Urinary bladder (tissue), 4 donors: ENCODE data around the gene PAX5. TPM values are rescaled to one million over a fixed set of nuclear protein-coding genes. Genes with fewer than 3 reads are reported as not detected.

Source experiments
- DNase-seq: peaks from one replicate; pipeline ENCODE4 v3.0.0-alpha.2; 2015; ENCODE audit errors: extremely low spot score
- H3K27ac ChIP-seq: one replicate; pipeline ENCODE4 v1.5.1; 2013; ENCODE audit warnings: low read depth, mild to moderate bottlenecking, moderate library complexity
- H3K36me3 ChIP-seq: one replicate; pipeline ENCODE4 v1.6.1; 2013; ENCODE audit warnings: mild to moderate bottlenecking, moderate library complexity; ENCODE audit not compliant: insufficient read depth
- H3K4me1 ChIP-seq: one replicate; pipeline ENCODE4 v1.6.1; 2013; ENCODE audit warnings: mild to moderate bottlenecking, moderate library complexity; ENCODE audit not compliant: insufficient read depth
- H3K4me3 ChIP-seq: one replicate; pipeline ENCODE4 v1.5.1; 2013; ENCODE audit warnings: low read depth, low read length
- WGBS: extraction: QIAGEN DNeasy Blood & Tissue Kit; methylation state at CpG from one replicate; pipeline ENCODE4 v1.1.7; 2013; 5-methylcytosine and 5-hydroxymethylcytosine counted together
- polyA plus RNA-seq: library from polyadenylated mRNA; stranded (reverse); fragments of 200-250 nt; gene quantifications from one replicate; pipeline ENCODE4 v1.2.3, GENCODE V29; 2013
- total RNA-seq: library from RNA; depleted of rRNA; stranded (reverse); fragments of >200 nt; gene quantifications from one replicate; pipeline ENCODE4 v1.2.3, GENCODE V29; 2014
- donor health status: healthy with polysubstance abuse.
- donor health status: healthy.

PAX5 gene
- total and polyA plus RNA-seq, 2 donors = 0.03 to 0.26 TPM

GRCh38 chr9:36980148-36980974, 53.7 kb downstream of the PAX5 start:
- Histone ChIP-seq H3K36me3 (no peaks in the 10 kb centered on the region), H3K4me1 (no peaks in the 10 kb centered on the region), H3K27ac (no peak overlapping the region), H3K4me3 (no peak overlapping the region)
- DNase-seq = no peak
- 33% methylated on average over 7 of the region's 7 CpGs for WGBS

- Histone ChIP-seq H3K27ac (no peak overlapping the region), H3K4me3 (no peak overlapping the region), H3K4me1 (no peaks in the 10 kb centered on the region), H3K36me3 (no peaks in the 10 kb centered on the region)
- WGBS = 72% methylated on average over 10 of the region's 10 CpGs
- DNase-seq = no peak
Measured at GRCh38 chr9:36976371-36977030, 57.6 kb downstream of the PAX5 start.

GRCh38 chr9:36974731-36975130, 59.3 kb downstream of the PAX5 start:
- Histone ChIP-seq H3K36me3 (no peaks in the 10 kb centered on the region), H3K27ac (no peak overlapping the region), H3K4me1 (no peaks in the 10 kb centered on the region), H3K4me3 (no peak overlapping the region)
- no peak for DNase-seq
- 57% methylated on average over 7 of the region's 7 CpGs for WGBS

- DNase-seq = no peak
- WGBS = 68% methylated on average over 4 of the region's 4 CpGs
- Histone ChIP-seq H3K4me3 (no peak overlapping the region), H3K4me1 (no peaks in the 10 kb centered on the region), H3K27ac (no peak overlapping the region), H3K36me3 (no peaks in the 10 kb centered on the region)
Measured at GRCh38 chr9:36971935-36972488, 62.1 kb downstream of the PAX5 start.

- no peaks in the 10 kb centered on the region for H3K36me3 ChIP-seq
Measured at GRCh38 chr9:36970007-36970888, 63.8 kb downstream of the PAX5 start.

GRCh38 chr9:36969216-36969771, 64.8 kb downstream of the PAX5 start:
- WGBS = 76% methylated on average over 11 of the region's 11 CpGs
- no peak overlapping the region for H3K27ac ChIP-seq
- no peaks in the 10 kb centered on the region for H3K4me1 ChIP-seq
- DNase-seq = no peak
- H3K4me3 ChIP-seq = no peak overlapping the region
- H3K36me3 ChIP-seq = no peaks in the 10 kb centered on the region

More at GRCh38 chr9:36970007-36970888, 63.8 kb downstream of the PAX5 start:
- WGBS = 60% methylated on average over 9 of the region's 9 CpGs
- DNase-seq = no peak
- H3K27ac ChIP-seq = no peak overlapping the region
- no peaks in the 10 kb centered on the region for H3K4me1 ChIP-seq
- H3K4me3 ChIP-seq = no peak overlapping the region

GRCh38 chr9:36968574-36969215, 65.4 kb downstream of the PAX5 start:
- WGBS = 82% methylated on average over 7 of the region's 7 CpGs
- no peak for DNase-seq
- Histone ChIP-seq H3K27ac (no peak overlapping the region), H3K4me1 (no peaks in the 10 kb centered on the region), H3K36me3 (no peaks in the 10 kb centered on the region), H3K4me3 (no peak overlapping the region)

GRCh38 chr9:36967997-36968396, 66.1 kb downstream of the PAX5 start:
- WGBS = 76% methylated on average over 7 of the region's 7 CpGs
- no peaks in the 10 kb centered on the region for H3K36me3 ChIP-seq
- DNase-seq = no peak

GRCh38 chr9:36966371-36967097, 67.5 kb downstream of the PAX5 start:
- DNase-seq = no peak
- 89% methylated on average over 21 of the region's 21 CpGs for WGBS
- H3K27ac ChIP-seq = no peak overlapping the region
- no peaks in the 10 kb centered on the region for H3K36me3 ChIP-seq
- no peaks in the 10 kb centered on the region for H3K4me1 ChIP-seq
- H3K4me3 ChIP-seq = no peak overlapping the region

More at GRCh38 chr9:36967997-36968396, 66.1 kb downstream of the PAX5 start:
- no peak overlapping the region for H3K4me3 ChIP-seq
- no peaks in the 10 kb centered on the region for H3K4me1 ChIP-seq
- no peak overlapping the region for H3K27ac ChIP-seq

- DNase-seq = no peak
- Histone ChIP-seq H3K4me1 (no peaks in the 10 kb centered on the region), H3K4me3 (no peak overlapping the region), H3K27ac (no peak overlapping the region), H3K36me3 (no peaks in the 10 kb centered on the region)
- 91% methylated on average over 7 of the region's 7 CpGs for WGBS
Measured at GRCh38 chr9:36964791-36965190, 69.3 kb downstream of the PAX5 start.

GRCh38 chr9:36963346-36963745, 70.7 kb downstream of the PAX5 start:
- DNase-seq = no peak
- Histone ChIP-seq H3K27ac (no peak overlapping the region), H3K4me1 (no peaks in the 10 kb centered on the region), H3K4me3 (no peak overlapping the region), H3K36me3 (no peaks in the 10 kb centered on the region)
- WGBS = 77% methylated on average over 7 of the region's 7 CpGs

- Histone ChIP-seq H3K36me3 (no peaks in the 10 kb centered on the region), H3K4me3 (no peak overlapping the region), H3K27ac (no peak overlapping the region), H3K4me1 (no peaks in the 10 kb centered on the region)
- no peak for DNase-seq
- 95% methylated on average over 11 of the region's 11 CpGs for WGBS
Measured at GRCh38 chr9:36962691-36963090, 71.4 kb downstream of the PAX5 start.
